Stimulated activated CD8-positive, alpha-beta memory T cell treated with anti-CD3 and anti-CD28 coated beads, Interleukin-7, amount 100 ng/mL, for 24 hours (primary cell): ENCODE data around the gene DLG2.
A peak's percentile ranks its signal among the peaks of the same experiment; 100 is the strongest.
"Not testable (repeated sequence)": the region's sequence is repeated elsewhere in the genome, so short reads cannot be mapped to it uniquely, and the experiment has no call there.

Source experiments
- DNase-seq: peaks from one replicate; pipeline ENCODE4 v3.0.0-alpha.2; 2020; ENCODE audit warnings: low read depth

The DLG2 gene

DNA sequence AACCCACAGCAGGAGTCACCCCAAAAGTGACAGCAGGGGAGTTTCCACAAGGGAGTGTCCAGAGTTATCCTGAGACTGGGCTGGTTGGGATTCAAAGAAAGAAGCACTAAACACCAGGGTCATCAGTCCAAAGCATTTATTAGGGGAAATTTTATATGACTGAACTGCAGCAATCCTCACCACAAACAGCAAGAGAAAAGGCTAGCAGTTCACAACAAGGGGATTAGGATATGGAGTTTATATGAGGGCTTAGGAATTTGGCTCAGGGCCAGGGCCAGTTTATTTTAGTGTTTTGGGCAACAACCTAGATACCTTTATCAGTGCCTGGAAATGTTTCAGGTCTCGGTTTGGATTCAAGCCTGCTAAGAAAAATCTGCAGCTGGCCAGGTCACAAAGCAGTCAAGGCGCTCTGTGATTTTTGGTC, 16.1 kb upstream of the DLG2 start:
- DNase-seq = no peak

DNA sequence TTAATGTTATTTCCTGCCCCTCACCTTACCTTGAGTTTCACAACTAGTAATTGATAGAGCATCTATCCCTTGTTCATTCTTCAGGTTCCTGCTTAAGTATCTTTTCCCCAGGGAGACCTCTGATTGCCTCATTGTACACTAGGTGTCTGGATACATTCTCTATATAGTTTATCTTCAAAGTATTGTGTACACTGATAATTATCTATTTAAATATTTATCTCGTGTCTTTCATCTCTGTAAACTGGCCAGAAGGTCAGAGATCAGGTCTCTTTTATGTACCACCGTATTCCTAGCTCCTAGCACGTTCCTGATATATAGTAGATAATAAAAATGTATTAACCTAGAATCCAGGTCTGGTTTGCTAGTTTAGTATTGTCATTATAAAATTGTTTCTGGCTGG, 7.6 kb upstream of the DLG2 start:
- DNase-seq = no peak

DNA sequence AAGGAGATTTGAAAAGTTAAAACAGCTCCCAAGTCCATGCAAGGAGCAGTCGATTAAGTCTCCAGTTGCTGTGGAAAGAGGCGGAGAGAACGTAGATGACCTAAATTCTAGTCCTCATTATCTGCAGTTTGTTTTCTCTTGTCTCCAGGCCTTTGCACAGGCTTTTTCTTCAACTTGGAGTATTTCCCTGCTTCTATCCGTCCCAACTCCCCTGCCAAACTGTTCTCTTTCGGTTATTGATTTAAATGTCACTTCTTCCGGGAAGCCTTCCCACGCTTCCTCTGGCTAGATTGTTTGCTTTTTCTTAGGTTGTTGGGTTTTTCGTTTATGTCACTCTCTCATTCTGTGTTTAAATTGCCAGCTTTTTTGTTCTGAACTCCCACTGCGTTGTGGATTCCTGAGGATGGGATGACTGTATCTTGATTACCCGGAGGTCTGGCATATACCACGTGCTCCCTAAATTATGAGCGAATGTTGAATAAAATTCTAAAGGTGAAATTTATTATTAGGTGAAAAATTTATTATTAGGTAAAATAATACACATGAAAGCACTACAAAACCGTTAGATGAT, 1.7 kb upstream of the DLG2 start:
- no peak for DNase-seq

DNA sequence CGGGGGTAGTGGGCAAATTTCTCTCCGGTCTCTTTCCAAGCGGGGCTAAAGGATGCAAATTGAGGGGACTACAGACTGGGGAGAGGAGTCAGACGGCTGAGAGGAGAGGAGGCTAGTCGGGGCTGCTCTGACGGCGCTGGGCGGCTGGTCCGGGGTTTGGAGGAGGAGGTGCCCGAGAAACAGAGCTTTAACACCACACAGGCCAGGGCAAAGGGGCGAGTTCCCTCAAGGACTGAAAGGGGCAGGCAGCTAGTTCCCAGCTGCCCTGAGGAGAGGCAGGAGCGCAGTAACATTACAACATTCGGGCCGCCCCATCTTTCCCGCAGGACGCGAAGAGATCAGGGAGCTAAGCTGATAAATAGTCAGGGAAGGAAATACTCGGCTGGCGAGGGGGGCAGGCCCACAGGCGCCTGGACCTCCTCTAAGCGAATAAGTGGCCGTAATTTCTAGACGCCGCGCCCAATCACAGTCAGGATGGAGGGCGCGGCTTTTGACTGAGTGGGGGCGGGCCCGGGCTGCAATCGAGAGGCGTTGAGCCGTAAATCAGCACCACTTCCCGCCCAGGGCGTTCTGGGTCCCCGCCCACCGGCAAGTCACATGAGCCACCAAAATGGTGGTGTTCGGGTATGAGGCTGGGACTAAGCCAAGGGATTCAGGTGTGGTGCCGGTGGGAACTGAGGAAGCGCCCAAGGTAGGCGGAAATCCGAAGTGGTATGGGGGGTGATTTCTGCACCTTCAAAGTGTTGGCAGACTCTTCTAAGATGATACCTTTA, 1.0 kb upstream of the DLG2 start, which contains the start of gene TMEM126B:
Gene TMEM126B, plus strand, starts transcription at position 596 of the 773 bp plus-strand sequence. Its CDS starts 15 bp downstream, at position 611.
- peak; percentile 92 for DNase-seq

DNA sequence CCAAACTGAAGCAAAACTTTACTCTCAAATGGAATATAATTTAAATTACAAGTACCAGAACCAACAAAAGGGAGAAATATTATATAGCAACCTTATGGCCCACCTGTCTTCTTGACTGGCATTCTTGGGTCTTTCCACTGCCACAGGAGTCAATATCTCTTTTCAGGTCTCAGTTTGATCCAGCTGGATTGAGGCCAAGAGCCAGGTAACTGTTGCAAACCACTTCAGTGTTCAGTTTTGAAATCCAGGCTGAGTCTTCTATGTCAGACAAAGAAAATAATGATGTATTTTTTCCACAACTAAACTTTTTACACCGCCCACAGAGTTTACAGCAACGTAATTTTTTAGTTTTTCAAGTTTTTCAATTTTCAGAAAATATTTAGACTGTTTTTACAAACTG, 648 bp downstream of the DLG2 start:
- DNase-seq = no peak

DNA sequence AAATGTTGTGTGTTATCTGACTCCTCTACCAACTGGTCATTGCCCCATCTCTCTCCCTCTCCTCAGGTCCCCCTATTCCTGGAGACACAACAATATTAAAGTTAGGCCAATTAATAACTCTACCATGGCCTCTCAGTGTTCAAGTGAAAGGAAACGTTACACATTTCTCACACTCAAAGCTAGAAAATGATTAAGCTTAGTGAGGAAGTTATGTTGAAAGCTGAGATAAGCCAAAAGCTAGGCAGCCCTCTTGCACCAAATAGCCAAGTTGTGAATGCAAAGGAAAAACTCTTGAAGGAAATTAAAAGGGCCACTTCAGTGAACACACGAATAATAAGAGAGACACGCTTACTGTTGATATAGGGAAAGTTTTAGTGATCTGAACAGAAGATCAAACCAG, 6.9 kb downstream of the DLG2 start:
- no peak for DNase-seq

DNA sequence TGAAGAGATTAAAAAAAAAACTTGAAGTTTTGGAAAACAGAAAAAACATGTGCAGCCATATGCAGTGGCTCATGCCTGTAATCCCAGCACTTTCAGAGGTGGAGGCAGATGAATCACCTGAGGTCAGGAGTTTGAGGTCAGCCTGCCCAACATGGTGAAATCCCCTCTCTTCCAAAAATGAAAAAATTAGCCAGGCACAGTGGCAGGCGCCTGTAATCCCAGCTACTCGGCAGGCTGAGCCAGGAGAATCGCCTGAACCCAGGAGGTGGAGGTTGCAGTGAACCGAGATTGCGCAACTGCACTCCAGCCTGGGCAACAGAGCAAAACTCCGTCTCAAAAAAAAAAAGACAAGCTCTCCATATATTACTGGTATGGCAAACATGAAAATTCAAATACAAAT, 7.6 kb downstream of the DLG2 start:
- DNase-seq = no peak

DNA sequence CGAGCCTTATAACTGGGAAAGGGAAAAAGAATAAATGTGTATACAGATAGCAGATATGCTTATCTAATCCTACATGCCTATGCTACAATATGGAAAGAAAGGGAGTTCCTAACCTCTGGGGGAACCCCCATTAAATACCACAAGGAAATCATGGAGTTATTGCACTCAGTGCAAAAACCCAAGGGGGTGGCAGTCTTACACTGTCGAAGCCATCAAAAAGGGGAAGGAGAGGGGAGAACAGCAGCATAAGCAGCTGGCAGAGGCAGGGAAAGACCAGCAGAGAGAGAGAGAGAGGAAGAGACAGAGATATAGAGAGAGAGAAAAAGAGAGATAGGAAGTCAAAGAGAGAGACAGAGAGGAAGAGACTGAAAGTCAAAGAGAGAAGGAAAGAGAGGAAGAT, 15.5 kb downstream of the DLG2 start:
- DNase-seq = not testable (repeated sequence)

DNA sequence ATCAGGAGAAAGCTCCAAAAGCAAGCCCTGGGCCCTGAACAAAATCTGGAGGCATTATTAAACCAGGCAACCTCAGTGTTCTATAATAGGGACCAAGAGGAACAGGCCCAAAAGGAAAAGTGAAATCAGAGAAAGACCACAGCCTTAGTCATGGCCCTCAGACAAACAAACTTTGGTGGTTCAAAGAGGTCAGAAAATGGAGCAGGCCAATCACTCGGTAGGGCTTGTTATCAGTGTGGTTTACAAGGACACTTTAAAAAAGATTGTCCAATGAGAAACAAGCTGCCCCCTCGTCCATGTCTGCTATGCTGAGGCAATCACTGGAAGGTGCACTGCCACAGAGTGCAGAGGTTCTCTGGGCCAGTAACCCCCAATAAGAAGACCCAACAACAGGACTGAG, 17.9 kb downstream of the DLG2 start:
- not testable (repeated sequence) for DNase-seq

DNA sequence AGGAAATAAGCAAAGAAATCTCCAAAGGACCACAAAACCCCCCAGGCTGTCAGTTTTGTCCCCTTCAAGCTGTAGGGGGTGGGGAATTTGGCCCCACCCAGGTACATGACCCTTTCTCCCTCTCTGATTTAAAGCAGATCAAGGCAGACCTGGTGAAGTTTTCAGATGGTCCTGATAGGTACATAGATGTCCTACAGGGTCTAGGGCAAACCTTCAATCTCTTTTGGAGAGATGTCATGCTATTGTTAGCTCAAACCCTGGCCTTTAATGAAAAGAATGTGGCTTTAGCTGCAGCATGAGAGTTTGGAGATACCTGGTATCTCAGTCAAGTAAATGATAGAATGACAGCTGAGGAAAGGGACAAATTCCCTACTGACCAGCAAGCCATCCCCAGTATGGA, 18.5 kb downstream of the DLG2 start:
- not testable (repeated sequence) for DNase-seq

DNA sequence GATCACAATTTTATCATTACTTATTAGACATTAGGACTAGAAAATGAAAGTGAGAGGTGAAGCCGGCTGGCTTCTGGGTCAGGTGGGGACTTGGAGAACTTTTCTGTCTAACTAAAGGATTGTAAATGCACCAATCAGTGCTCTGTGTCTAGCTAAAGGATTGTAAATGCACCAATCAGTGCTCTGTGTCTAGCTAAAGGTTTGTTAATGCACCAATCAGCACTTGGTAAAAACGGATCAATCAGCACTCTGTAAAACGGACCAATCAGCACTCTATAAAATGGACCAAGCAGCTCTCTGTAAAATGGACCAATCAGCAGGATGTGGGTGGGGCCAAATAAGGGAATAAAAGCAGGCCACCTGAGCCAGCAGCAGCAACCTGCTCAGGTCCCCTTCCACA, 20.9 kb downstream of the DLG2 start:
- not testable (repeated sequence) for DNase-seq

DNA sequence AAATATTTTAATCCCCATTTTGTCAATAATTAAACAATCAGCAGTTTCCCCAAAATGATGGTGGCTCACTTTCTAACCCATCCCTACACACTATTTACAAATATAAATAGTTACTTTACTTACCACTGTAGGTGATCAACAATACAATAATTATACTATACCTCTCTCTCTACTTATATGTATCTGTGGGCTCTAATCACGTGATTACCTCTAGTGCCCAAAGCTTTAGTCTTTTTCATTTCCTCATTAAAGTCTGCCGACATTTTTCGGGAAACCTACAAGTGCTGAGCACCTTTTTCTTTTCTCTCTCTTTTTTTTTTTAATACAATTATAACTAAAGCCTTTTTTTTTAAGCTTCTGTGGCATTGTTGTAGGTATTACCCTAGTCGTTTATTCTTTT, 23.9 kb downstream of the DLG2 start:
- no peak for DNase-seq

DNA sequence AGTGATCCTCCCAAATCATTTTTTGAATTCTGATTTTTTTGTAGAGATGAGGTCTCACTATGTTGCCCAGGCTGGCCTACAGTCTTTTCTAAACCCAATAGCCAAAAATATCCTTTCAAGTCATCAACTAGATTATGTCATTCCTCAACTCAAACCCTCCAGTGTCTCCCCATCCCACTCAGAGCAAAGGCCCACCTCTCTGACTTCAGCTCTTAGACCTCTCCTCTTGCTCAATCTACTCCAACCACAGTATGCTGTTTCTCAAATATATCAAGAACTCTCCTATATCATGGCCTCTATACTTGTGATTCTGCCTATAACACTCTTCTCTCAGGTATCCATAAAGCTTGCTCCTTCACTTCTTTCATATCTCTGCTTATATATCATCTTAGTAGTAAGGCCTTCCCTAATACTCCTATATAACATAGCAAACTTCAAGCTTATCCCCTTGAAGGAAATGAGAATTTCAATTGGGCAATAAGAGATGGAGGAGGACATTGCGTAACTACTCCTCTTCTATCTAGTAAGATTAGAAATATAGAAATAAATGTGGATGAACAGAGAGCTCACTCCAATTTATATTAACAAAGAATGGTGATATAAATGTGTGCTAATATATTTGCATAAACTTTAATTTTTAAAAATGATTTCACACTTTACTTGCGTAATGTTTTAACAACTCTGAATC, 24.5 kb downstream of the DLG2 start:
- no peak for DNase-seq

DNA sequence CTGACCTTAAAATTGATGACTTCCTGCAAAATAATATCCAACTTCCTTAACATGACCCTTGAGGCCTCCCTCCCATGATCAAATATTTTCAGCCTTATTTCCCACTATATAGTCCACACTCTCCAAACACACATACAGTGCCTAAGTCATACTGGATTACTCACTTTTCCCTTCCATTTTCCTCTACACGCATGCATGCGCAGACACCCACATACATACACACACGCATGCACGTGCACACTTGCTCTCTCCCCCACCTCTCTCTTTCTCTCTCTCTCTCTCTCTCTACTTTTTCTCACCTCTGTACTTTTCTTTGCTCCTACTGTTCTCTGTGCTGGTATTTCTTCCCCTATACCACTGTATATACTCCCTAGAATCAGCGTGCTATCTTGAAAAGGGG, 28.1 kb downstream of the DLG2 start:
- DNase-seq = no peak

DNA sequence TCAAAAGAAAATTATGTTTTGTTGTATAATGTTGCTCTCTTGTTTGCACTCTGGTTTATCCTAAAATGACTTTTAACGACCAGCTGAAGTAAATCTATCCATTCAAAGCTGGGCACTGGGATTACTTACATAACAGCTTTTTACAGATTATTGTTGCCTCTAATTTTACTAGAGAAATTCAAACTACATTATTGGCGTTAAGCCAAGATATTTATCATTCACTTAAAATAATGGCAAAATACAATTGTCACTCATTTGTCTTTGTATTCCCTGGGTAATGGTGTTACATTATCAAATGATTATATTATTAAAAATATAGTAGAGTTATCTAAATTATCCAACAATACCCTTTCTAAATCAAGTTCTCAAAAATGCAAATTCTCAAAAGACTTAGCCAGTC, 30.3 kb downstream of the DLG2 start:
- no peak for DNase-seq

DNA sequence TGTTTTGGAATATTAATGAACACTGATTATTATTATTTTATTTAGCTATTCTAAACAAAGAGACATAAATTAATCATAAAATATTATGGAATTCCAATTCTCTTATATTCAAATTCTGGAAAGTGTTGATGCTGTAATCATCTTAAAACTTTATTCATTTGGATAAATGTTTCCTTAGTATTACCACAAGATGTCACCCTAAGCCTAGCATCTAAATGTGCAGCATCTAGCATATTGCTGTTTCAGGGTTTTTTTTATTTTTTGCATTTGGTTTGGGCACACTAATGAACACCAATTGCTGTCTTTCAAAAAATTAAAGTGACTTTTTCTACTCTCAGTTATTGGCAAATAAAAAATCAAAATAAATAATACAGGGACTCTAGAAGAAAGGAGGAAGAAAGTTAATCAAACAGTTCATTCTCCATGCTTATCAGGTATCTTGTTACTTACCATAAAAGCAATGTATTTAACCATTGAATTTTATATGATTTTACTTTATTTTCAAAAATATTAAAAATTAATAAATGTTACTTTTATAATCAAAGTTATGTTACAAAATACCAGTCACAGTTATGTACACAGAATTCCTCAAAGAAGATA, 31.8 kb downstream of the DLG2 start:
- no peak for DNase-seq

DNA sequence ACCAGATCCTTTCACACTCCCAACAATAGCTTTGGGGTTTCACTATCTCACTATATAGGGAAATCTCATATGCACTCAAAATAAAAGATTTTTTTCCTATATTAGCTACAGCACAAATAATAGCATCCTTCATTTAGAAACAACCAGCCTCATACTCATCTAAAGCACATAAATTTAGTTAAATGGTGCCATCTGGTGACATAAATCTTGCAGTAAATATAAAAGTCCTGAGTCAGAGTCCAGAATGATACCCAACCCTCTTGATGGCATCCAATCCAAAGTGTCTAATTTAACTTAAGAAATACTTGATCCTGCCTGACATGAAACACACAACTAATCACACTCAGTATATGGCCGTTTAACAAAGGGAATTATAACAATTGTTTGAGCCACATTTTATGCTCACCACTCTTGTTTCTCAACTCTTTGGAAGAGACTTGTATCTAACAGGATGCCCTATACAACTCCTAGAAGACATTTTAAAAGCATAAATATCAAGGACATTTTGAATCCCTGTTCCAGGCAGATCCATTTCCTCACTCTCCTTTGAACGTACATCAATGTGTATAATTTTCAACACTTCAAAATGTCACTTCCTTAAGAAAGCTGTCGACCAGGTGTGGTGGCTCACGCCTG, 36.2 kb downstream of the DLG2 start:
- DNase-seq = no peak

DNA sequence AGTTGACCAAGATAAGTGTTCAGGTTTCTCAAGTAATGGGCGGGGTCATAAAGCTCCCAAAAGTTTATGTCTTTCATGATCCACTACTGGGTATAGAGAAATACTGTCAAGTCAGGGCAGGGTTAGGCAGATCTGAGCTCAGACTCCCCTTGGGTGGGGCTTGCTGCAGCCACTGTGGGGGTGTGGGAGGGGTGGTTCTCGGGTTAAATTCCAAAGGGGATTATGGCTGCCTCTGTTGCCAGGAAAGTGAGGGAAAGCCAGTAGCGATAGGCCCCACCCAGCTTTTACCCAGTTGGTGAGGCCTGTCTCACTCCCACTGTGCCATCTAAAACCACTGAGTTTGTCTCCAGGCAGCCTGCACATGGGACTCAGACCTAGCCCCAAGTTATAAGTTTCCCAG, 37.8 kb downstream of the DLG2 start:
- no peak for DNase-seq

DNA sequence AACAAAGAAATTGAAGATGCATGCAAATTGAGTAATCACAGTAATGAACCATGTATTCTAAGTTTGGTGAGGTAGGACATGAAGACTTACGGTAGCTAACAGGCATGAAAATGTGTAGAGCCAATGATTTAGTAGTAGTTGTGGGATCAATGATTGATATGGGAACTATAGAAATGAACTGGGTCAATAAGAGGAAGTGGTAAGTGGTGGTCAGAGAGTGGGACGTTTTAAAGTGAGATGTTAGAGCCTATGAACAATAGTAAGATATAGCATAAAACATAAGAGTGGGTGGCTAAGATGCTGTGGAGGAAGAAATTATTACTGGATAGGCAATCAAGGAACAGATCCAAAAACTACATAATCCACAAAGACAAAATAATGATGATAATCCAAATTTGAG, 45.0 kb downstream of the DLG2 start:
- DNase-seq = no peak

DNA sequence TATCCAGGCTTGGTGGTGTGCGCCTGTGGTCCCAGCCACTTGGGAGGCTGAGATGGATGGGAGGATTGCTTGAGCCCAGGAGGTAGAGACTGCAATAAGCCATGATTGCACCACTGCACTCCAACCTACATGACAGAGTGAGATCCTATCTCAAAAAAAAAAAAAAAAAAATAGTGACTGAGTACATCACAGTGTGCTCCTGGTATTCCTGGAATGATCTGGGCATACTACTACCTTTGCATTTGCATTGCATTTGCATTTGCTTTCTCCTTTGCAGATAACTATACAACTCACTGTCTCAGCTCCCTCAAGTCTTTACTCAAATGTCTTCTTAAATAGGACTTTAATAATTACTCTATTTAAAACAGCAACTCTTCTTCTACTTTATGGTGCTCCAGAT, 51.8 kb downstream of the DLG2 start:
- no peak for DNase-seq

DNA sequence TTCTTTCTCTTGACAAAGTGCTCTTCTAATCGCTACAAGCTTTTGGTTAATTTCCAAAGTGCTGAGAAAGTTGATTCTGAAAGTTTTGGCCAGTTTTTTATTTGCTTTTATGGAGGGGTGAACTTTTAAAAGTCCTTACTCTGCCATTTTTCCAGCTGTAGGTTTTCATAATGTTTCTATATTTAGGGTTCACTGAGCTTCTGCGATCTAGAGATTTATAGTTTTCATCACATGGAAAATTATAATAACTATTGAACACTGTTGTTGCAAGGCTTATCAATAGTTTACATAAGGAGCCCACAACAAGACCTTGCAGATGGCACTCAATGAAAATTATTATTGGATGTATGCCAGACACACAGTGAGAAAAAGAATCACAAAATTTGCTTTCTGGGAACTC, 55.1 kb downstream of the DLG2 start:
- DNase-seq = no peak

DNA sequence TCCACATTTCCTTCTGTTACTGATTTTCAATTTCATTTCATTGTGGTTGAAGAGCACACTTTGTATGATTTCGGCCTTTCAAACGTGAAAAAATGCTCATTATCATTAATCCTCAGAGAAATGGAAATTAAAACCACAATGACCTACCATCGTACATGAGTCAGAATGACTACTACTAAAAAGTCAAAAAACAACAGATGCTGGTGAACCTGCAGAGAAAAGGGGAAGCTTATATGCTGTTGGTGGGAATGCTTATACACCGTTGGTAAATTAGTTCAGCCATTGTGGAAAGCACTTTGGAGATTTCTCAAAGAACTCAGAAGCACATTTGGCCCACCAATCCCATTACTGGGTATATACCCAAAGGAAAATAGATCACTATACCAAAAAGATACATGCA, 57.6 kb downstream of the DLG2 start:
- no peak for DNase-seq
